Osteocyte (in vitro differentiated cells): ENCODE results near the gene LHX3. TPM values are rescaled to one million over a fixed set of nuclear protein-coding genes. Genes with fewer than 3 reads are reported as not detected.

Source experiments
- DNase-seq: peaks from one replicate; pipeline ENCODE4 v3.0.0; 2021; ENCODE audit warnings: mixed read lengths; ENCODE audit not compliant: unreplicated experiment; ENCODE audit errors: extremely low spot score
- H3K27ac Mint-ChIP-seq: one replicate; pipeline ENCODE4 v1.8.0; 2021; ENCODE audit warnings: mild to moderate bottlenecking, mixed read lengths; ENCODE audit not compliant: unreplicated experiment
- H3K27me3 Mint-ChIP-seq: one replicate; pipeline ENCODE4 v1.8.0; 2021; ENCODE audit warnings: mixed read lengths; ENCODE audit not compliant: unreplicated experiment
- H3K36me3 Mint-ChIP-seq: one replicate; pipeline ENCODE4 v1.8.0; 2021; ENCODE audit warnings: mixed read lengths; ENCODE audit not compliant: unreplicated experiment
- H3K4me1 Mint-ChIP-seq: one replicate; pipeline ENCODE4 v1.8.0; 2021; ENCODE audit warnings: mixed read lengths; ENCODE audit not compliant: unreplicated experiment
- H3K4me3 Mint-ChIP-seq: one replicate; pipeline ENCODE4 v1.8.0; 2021; ENCODE audit warnings: mild to moderate bottlenecking, moderate library complexity, mixed read lengths; ENCODE audit not compliant: unreplicated experiment
- H3K9me3 Mint-ChIP-seq: one replicate; pipeline ENCODE4 v1.8.0; 2021; ENCODE audit warnings: mixed read lengths; ENCODE audit not compliant: unreplicated experiment
- CTCF ChIP-seq: fragments of 200-600 bp; sonication (generic); IDR thresholded peaks from 2 replicates; pipeline ENCODE4 v1.5.0; 2021; ENCODE audit warnings: antibody characterized with exemption, mild to moderate bottlenecking, moderate library complexity
- total RNA-seq: library from RNA; stranded (reverse); gene quantifications from 2 replicates; pipeline ENCODE4 v1.2.1, GENCODE V29; 2021

The LHX3 gene
- total RNA-seq, 1 donor from 2014 or later = not detected

- peaks cover 33% of the 10 kb centered on the region for H3K27me3 Mint-ChIP-seq
- TF ChIP-seq CTCF = no peak
- no peak for DNase-seq
- H3K27ac Mint-ChIP-seq = no peak overlapping the region
- H3K4me3 Mint-ChIP-seq = no peak overlapping the region
- no peaks in the 10 kb centered on the region for H3K9me3 Mint-ChIP-seq
- H3K36me3 Mint-ChIP-seq = no peaks in the 10 kb centered on the region
- no peaks in the 10 kb centered on the region for H3K4me1 Mint-ChIP-seq
Observed at GRCh38 chr9:136192289-136193126, 12.4 kb downstream of the LHX3 start.

GRCh38 chr9:136191960-136192286 lies 13.0 kb downstream of the LHX3 start:
- Mint-ChIP-seq H3K4me3 (no peak overlapping the region), H3K27ac (no peak overlapping the region), H3K27me3 (peaks cover 34% of the 10 kb centered on the region)

GRCh38 chr9:136191099-136191959 lies 13.6 kb downstream of the LHX3 start:
- no peak overlapping the region for H3K4me3 Mint-ChIP-seq
- no peaks in the 10 kb centered on the region for H3K9me3 Mint-ChIP-seq
- H3K27me3 Mint-ChIP-seq = peaks cover 33% of the 10 kb centered on the region
- H3K36me3 Mint-ChIP-seq = no peaks in the 10 kb centered on the region
- no peak for TF ChIP-seq CTCF
- no peak for DNase-seq
- H3K4me1 Mint-ChIP-seq = no peaks in the 10 kb centered on the region
- no peak overlapping the region for H3K27ac Mint-ChIP-seq

More at GRCh38 chr9:136191960-136192286, 13.0 kb downstream of the LHX3 start:
- TF ChIP-seq CTCF = no peak
- Mint-ChIP-seq H3K36me3 (no peaks in the 10 kb centered on the region), H3K9me3 (no peaks in the 10 kb centered on the region), H3K4me1 (no peaks in the 10 kb centered on the region)
- DNase-seq = no peak

- Mint-ChIP-seq H3K27me3 (peaks cover 26% of the 10 kb centered on the region), H3K9me3 (no peaks in the 10 kb centered on the region), H3K4me3 (no peak overlapping the region), H3K36me3 (no peaks in the 10 kb centered on the region), H3K4me1 (no peaks in the 10 kb centered on the region), H3K27ac (no peak overlapping the region)
- no peak for DNase-seq
- TF ChIP-seq CTCF = no peak
Observed at GRCh38 chr9:136190656-136191055, 14.3 kb downstream of the LHX3 start.

- H3K27ac Mint-ChIP-seq = no peak overlapping the region
- no peaks in the 10 kb centered on the region for H3K4me1 Mint-ChIP-seq
- DNase-seq = no peak
- no peaks in the 10 kb centered on the region for H3K36me3 Mint-ChIP-seq
- no peak overlapping the region for H3K4me3 Mint-ChIP-seq
- peaks cover 28% of the 10 kb centered on the region for H3K27me3 Mint-ChIP-seq
- no peaks in the 10 kb centered on the region for H3K9me3 Mint-ChIP-seq
- TF ChIP-seq CTCF = no peak
Observed at GRCh38 chr9:136190237-136190601, 14.7 kb downstream of the LHX3 start.
